GM10266 (cell line): Measurements from ENCODE around the gene MCCC1.

Source experiments
- DNase-seq: peaks from one replicate; pipeline ENCODE4 v3.0.0; 2012; ENCODE audit errors: extremely low spot score
- TF ChIP-seq, protein P1 (sequence below): IDR thresholded peaks from 2 replicates; pipeline ENCODE4 v1.5.1; 2012; ENCODE audit warnings: mild to moderate bottlenecking, low read depth; ENCODE audit not compliant: control insufficient read depth, insufficient read depth; ENCODE audit errors: missing control alignments

MCCC1 gene

DNA sequence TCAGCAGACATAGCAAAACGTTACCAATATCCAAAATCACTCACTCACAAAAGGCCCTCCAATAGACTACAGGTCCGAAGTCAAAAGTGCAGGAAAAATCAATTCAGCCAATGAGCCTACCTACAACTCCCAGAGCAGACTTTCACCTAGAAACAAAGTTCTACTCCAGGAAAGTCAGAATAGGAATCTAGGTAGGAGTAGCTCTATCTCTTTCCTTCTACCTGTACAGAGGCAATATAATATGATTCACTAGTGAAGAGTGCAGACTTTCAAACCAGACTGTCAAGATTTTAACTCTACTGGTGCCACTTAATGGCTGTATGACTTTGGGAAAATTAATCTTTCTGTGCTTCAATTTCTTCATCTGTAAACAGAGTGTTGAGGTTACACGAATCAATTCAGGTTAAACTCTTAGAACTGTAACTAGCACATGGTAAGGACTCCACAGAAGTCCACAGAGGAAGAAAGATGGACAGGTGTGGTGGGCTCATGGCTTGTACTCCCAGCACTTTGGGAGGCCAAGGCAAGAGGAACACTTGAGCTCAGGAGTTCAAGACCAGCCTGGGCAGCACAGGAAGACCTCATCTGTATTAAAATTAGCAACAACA, 128.4 kb downstream of the MCCC1 start:
- TF ChIP-seq, protein P1, sequence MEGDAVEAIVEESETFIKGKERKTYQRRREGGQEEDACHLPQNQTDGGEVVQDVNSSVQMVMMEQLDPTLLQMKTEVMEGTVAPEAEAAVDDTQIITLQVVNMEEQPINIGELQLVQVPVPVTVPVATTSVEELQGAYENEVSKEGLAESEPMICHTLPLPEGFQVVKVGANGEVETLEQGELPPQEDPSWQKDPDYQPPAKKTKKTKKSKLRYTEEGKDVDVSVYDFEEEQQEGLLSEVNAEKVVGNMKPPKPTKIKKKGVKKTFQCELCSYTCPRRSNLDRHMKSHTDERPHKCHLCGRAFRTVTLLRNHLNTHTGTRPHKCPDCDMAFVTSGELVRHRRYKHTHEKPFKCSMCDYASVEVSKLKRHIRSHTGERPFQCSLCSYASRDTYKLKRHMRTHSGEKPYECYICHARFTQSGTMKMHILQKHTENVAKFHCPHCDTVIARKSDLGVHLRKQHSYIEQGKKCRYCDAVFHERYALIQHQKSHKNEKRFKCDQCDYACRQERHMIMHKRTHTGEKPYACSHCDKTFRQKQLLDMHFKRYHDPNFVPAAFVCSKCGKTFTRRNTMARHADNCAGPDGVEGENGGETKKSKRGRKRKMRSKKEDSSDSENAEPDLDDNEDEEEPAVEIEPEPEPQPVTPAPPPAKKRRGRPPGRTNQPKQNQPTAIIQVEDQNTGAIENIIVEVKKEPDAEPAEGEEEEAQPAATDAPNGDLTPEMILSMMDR: no peak
- DNase-seq: no peak

DNA sequence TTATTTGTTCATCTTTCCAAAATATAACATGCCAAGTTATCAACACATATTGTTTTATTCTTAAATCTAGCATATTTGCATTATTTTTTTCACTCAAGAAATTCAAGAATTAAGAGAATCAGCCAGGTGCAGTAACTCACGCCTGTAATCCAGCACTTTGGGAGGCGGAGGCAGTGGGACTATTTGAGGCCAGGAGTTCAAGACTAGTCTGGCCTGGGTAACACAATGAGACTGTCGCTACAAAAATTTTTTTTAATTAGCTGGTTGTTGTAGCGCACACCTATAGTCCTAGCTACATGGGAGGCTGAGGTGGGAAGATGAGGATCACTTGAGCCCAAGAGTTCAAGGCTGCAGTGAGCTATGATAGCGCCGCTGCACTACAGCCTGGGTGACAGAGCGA, 129.4 kb downstream of the MCCC1 start:
- DNase-seq: no peak
- TF ChIP-seq, protein P1: no peak

DNA sequence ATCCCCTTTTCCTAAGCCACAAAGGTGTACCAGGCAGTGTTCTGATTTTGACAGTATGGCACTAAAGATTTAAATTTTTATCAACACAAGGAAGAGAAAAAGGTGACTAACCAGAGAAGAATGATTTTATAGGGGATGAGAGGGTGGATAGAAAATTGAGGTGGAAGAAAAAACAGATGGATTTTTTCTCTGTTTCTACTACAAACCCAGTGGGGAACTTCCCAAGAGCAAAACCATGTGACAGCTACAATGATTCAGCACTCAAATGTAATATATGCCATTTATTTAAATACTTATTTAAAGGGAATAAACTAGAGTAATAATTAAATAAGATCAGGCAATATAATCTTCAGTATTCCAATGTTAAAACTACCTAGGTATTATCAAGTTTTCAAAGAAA, 130.0 kb downstream of the MCCC1 start:
- TF ChIP-seq, protein P1: no peak
- DNase-seq: no peak

DNA sequence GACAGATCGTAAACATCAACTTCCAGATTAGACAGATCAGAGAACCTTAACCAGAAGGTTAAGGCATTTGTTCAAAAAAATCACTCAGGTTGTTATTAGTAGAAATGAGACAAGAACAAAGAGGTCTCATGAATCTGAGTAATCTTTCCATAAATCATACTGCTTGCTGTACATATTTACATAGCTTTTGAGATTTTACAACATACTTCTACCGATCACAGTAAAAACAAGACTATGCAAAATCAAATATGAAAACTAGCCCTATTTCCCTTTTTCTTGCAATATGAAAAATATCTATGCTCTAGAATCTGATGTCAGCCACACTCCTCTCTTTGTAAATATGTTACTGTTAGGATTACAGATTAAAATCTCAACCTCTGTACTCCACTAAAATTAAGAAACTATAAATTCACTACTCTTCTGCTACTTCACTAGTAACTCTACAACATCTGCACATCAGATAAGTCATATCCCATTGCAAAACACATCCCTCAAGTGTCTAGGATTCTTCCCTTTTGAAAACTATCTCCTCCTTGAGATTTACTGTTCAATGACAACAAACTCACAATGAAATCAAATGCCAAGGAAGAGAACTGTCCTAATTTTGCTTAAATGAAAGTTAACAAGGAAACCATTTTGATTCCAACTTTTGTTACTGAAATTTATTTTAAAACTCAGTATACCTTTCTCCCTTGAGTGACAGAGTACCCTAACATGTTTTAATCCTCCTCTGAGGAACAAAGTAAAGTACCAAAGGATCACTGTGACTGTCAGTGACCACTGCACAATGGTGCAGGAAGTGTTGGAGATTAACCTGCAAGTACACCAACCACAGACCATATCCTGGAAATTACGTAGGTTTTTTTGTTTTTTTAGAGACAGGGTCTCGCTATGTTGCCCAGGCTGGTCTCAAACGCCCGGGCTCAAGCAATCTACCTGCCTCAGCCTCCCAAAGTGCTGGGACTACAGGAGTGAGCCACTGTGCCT, 131.8 kb downstream of the MCCC1 start:
- no peak for DNase-seq
- TF ChIP-seq, protein P1: no peak

DNA sequence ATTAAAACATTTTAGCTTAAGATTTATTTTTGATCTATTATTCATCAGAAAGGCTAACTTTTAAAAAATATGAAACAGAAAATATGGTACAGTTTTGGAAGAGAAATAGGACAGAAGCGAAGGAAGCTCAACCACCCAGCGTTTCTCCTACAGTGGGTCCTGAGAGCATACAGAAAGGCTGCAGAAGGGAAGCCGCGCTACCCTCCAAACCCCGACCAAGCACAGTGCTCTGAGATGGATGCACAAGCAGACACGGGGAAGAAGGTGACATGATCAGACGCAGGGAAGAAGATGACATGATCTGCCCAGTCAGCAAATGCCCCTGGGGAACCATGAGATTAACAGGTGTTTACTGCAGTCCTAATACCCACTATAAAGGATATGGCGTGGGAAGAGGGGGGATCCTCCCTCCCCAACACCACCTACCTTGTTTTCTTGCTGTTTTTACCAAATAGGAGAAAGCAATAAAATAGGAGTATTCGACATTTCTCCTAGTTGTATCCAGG, 133.4 kb downstream of the MCCC1 start:
- DNase-seq: no peak
- TF ChIP-seq, protein P1: no peak
